SK-N-SH (cell line): Measurements from ENCODE around the gene LIN52. TPM values are rescaled to one million over a fixed set of nuclear protein-coding genes. Genes with fewer than 3 reads are reported as not detected.

Source experiments
- CTCF ChIA-PET: fragments of 300-600, 350-600 bp; formaldehyde crosslinking; extraction: SDS; loops from one replicate; lab custom pipeline; 2021; lab: Yijun Ruan, JAX
- POLR2A ChIA-PET: fragments of 350-600 bp; sonication (Branson Sonifier 250); formaldehyde crosslinking; extraction: SDS; loops from one replicate; lab custom pipeline; 2020; ENCODE audit warnings: antibody characterized with exemption, inconsistent platforms; lab: Yijun Ruan, JAX
- DNase-seq: peaks from one replicate; pipeline ENCODE4 v3.0.0; 2012
- H2AFZ ChIP-seq: fragments of 200-600 bp; sonication (generic); 2 replicates; pipeline ENCODE4 v1.8.1; 2016; ENCODE audit warnings: antibody characterized with exemption, mild to moderate bottlenecking, low read depth
- H3F3A ChIP-seq: fragments of 200-600 bp; sonication (generic); replicated peaks from 2 replicates; pipeline ENCODE3; 2016; ENCODE audit warnings: antibody characterized with exemption, mild to moderate bottlenecking; ENCODE audit not compliant: insufficient read depth
- H3K27ac ChIP-seq, 2 experiments: fragments of 200-500 bp in 1 of 2; fragments of 200-600 bp in 1 of 2; sonication (Bioruptor generic) in 1 of 2; sonication (generic), shearing (Covaris generic) in 1 of 2; 2 replicates each; pipeline versions ENCODE4 v1.5.1 to v1.6.1; 2014 to 2016; ENCODE audit warnings: low read depth in 2 of 2, inconsistent platforms in 1 of 2, low read length in 1 of 2, mild to moderate bottlenecking in 1 of 2, mixed read lengths in 1 of 2
- H3K27me3 ChIP-seq: fragments of 200-600 bp; sonication (generic), shearing (Covaris generic); 2 replicates; pipeline ENCODE4 v1.6.1; 2016; ENCODE audit warnings: mixed run types; ENCODE audit not compliant: insufficient read depth
- H3K36me3 ChIP-seq, 2 experiments: fragments of 200-500 bp in 1 of 2; fragments of 200-600 bp in 1 of 2; sonication (Bioruptor generic) in 1 of 2; sonication (generic) in 1 of 2; replicated peaks in 1 of 2; 2 replicates each; pipeline versions ENCODE3 to v1.5.1; 2014 to 2016; ENCODE audit warnings: low read length in 1 of 2, mild to moderate bottlenecking in 1 of 2; ENCODE audit not compliant: insufficient read depth in 2 of 2, control insufficient read depth in 1 of 2
- H3K4me1 ChIP-seq, 2 experiments: fragments of 200-500 bp in 1 of 2; fragments of 200-600 bp in 1 of 2; sonication (Bioruptor generic) in 1 of 2; sonication (generic), shearing (Covaris generic) in 1 of 2; 2 replicates each; pipeline versions ENCODE4 v1.5.1 to v1.6.1; 2014 to 2016; ENCODE audit warnings: low read depth in 1 of 2, low read length in 1 of 2, mixed run types in 1 of 2; ENCODE audit not compliant: insufficient read depth in 2 of 2, control insufficient read depth in 1 of 2
- H3K4me2 ChIP-seq: fragments of 200-600 bp; sonication (generic), shearing (Covaris generic); 2 replicates; pipeline ENCODE4 v1.6.1; 2017; ENCODE audit warnings: mixed run types
- H3K4me3 ChIP-seq, 2 experiments: fragments of 200-500 bp in 1 of 2; fragments of 200-600 bp in 1 of 2; sonication (Bioruptor generic) in 1 of 2; sonication (generic), shearing (Covaris generic) in 1 of 2; 2 replicates each; pipeline versions ENCODE4 v1.5.1 to v1.8.1; 2014 to 2016; ENCODE audit warnings: low read depth in 2 of 2, inconsistent platforms in 1 of 2, low read length in 1 of 2, mild to moderate bottlenecking in 1 of 2, mixed read lengths in 1 of 2, moderate library complexity in 1 of 2
- H3K79me2 ChIP-seq: fragments of 200-600 bp; sonication (generic); 2 replicates; pipeline ENCODE4 v1.8.1; 2017; ENCODE audit warnings: mild to moderate bottlenecking; ENCODE audit not compliant: insufficient read depth
- H3K9ac ChIP-seq: fragments of 200-600 bp; sonication (generic); 2 replicates; pipeline ENCODE4 v1.6.1; 2017; ENCODE audit warnings: mixed run types
- H3K9me2 ChIP-seq: fragments of 200-600 bp; sonication (generic); 2 replicates; pipeline ENCODE4 v1.6.1; 2017; ENCODE audit warnings: mixed run types
- H3K9me3 ChIP-seq: fragments of 200-600 bp; sonication (generic); 2 replicates; pipeline ENCODE4 v1.6.1; 2017; ENCODE audit warnings: mixed run types, mild to moderate bottlenecking, moderate library complexity
- H4K20me1 ChIP-seq: fragments of 200-600 bp; sonication (generic); 2 replicates; pipeline ENCODE4 v1.6.1; 2017; ENCODE audit warnings: mild to moderate bottlenecking, mixed run types; ENCODE audit not compliant: insufficient read depth
- CHD2 ChIP-seq: fragments of 150-350 bp; IDR thresholded peaks from 2 replicates; pipeline ENCODE4 v1.6.1; 2018; ENCODE audit warnings: low read length; ENCODE audit not compliant: partially characterized antibody
- ELF1 ChIP-seq: IDR thresholded peaks from 2 replicates; pipeline ENCODE4 v1.4.0; 2012
- EZH2phosphoT487 ChIP-seq: fragments of 200-600 bp; sonication (generic); IDR thresholded peaks from 2 replicates; pipeline ENCODE4 v1.6.1; 2017; ENCODE audit warnings: low read depth, mixed run types, mild to moderate bottlenecking, antibody characterized with exemption, moderate library complexity, borderline replicate concordance
- FOSL2 ChIP-seq: IDR thresholded peaks from 2 replicates; pipeline ENCODE4 v1.4.0; 2012; ENCODE audit warnings: low read depth, mild to moderate bottlenecking, moderate library complexity, borderline replicate concordance
- FOXJ3 ChIP-seq: sonication (generic); formaldehyde crosslinking; IDR thresholded peaks from 2 replicates; pipeline ENCODE4 v1.5.1; 2020; ENCODE audit warnings: mild to moderate bottlenecking, missing genetic modification reagents
- FOXM1 ChIP-seq: IDR thresholded peaks from 2 replicates; pipeline ENCODE4 v1.4.0; 2012; ENCODE audit warnings: low read depth, mild to moderate bottlenecking
- JUND ChIP-seq: IDR thresholded peaks from 2 replicates; pipeline ENCODE4 v1.4.0; 2012
- MXI1 ChIP-seq: IDR thresholded peaks from 2 replicates; pipeline ENCODE4 v1.6.1; 2012; ENCODE audit warnings: mild to moderate bottlenecking, low read depth, low read length, improper control_type of control experiment
- NFIC ChIP-seq: IDR thresholded peaks from 2 replicates; pipeline ENCODE4 v1.4.0; 2012; ENCODE audit warnings: borderline replicate concordance
- NRF1 ChIP-seq: IDR thresholded peaks from 2 replicates; pipeline ENCODE4 v1.6.1; 2012; ENCODE audit warnings: low read depth, mild to moderate bottlenecking, low read length
- POLR2AphosphoS5 ChIP-seq: IDR thresholded peaks from 2 replicates; pipeline ENCODE4 v1.6.1; 2012; ENCODE audit warnings: low read depth, low read length
- RAD21 ChIP-seq: IDR thresholded peaks from 2 replicates; pipeline ENCODE4 v1.6.1; 2012; ENCODE audit warnings: mild to moderate bottlenecking, low read length
- RCOR1 ChIP-seq: fragments of 150-350 bp; IDR thresholded peaks from 2 replicates; pipeline ENCODE4 v1.6.1; 2017; ENCODE audit warnings: antibody characterized with exemption, low read length
- SIN3A ChIP-seq: IDR thresholded peaks from 2 replicates; pipeline ENCODE4 v1.6.1; 2012; ENCODE audit warnings: low read depth, mild to moderate bottlenecking, low read length, moderate library complexity, borderline replicate concordance
- SMC3 ChIP-seq: IDR thresholded peaks from 2 replicates; pipeline ENCODE4 v1.6.1; 2012; ENCODE audit warnings: low read depth, low read length, improper control_type of control experiment
- TAF1 ChIP-seq: IDR thresholded peaks from 2 replicates; pipeline ENCODE4 v1.6.1; 2012; ENCODE audit warnings: low read depth, mild to moderate bottlenecking, low read length, moderate library complexity, borderline replicate concordance
- TCF12 ChIP-seq: IDR thresholded peaks from 2 replicates; pipeline ENCODE4 v1.4.0; 2012
- WGBS: methylation state at CpG from one replicate; pipeline ENCODE4 v1.1.6; 2017; ENCODE audit warnings: low lambda C conversion rate; 5-methylcytosine and 5-hydroxymethylcytosine counted together
- polyA plus RNA-seq, 3 experiments: library from polyadenylated mRNA; depleted of rRNA; stranded (reverse); fragments of >200 nt; gene quantifications; 2 replicates each; pipeline ENCODE4 v1.2.3, GENCODE V29; 2012
- TF ChIP-seq, protein P1 (sequence below): IDR thresholded peaks from 2 replicates; pipeline ENCODE4 v1.4.0; 2012; ENCODE audit warnings: low read depth
- TF ChIP-seq, protein P2 (sequence below): IDR thresholded peaks from 2 replicates; pipeline ENCODE4 v1.6.1; 2012; ENCODE audit warnings: mild to moderate bottlenecking, low read depth, low read length, moderate library complexity
- TF ChIP-seq, protein P3 (sequence below): fragments of 150-350 bp; IDR thresholded peaks from 2 replicates; pipeline ENCODE4 v1.6.1; 2017; ENCODE audit warnings: antibody characterized with exemption, low read length, low read depth, borderline replicate concordance

LIN52 gene
- polyA plus RNA-seq, 1 of the 3 experiments (the other 2 are of a cell fraction) = 4.9 TPM

DNA sequence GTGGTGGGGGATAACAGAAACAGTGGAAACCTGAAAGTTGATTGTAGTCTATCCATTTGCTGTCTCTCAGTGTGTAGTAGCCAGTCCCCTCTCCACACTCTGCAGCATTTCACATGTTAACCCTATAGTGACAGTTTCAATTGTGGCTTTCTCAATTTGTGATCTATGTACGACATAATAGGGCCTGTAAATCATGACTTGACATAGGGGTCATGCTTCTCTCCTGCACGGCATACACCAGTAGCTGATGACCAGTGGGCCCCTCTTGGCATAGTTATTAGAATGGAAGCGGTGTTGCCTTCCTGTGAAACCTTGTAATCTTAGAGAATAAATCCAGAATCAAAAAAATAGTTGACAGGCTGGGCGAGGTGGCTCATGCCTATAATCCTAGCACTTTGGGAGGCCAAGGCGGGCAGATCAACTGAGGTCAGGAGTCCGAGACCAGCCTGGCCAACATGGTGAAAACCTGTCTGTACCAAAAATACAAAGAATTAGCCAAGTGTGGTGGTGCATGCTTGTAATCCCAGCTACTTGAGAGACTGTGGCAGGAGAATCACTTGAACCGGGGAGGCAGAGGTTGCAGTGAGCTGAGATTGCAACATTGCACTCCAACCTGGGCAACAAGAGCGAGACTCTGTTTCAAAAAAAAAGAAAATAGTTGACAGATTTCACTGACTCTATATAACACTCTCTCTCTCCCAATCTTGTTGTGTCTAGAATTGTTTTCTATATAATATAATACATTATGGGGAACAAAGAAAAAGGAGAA lies 109.9 kb downstream of the LIN52 start:
- Histone ChIP-seq H3F3A (no peaks in the 10 kb centered on the region), H3K27me3 (no peaks in the 10 kb centered on the region), H3K9me2 (no peaks in the 10 kb centered on the region), H4K20me1 (no peaks in the 10 kb centered on the region), H3K79me2 (no peaks in the 10 kb centered on the region), H3K4me2 (no peak overlapping the region), H3K9ac (no peak overlapping the region), H3K9me3 (no peaks in the 10 kb centered on the region), H3K36me3 (peaks cover 0 to 6% of the 10 kb centered on the region in 2 experiments), H3K4me1 (peaks cover 0 to 9% of the 10 kb centered on the region in 2 experiments; a peak in 2 of 4 replicates), H3K27ac (no peak overlapping the region), H3K4me3 (no peak overlapping the region), H2AFZ (no peak overlapping the region)
- no peak for TF ChIP-seq FOSL2
- TF ChIP-seq FOXM1 = no peak
- TF ChIP-seq TAF1 = no peak
- no peak for TF ChIP-seq RAD21
- TF ChIP-seq JUND = no peak
- 97% methylated on average over 8 of the region's 8 CpGs for WGBS
- POLR2A ChIA-PET = no interaction called here
- CTCF ChIA-PET = interaction anchor here (0.9 to 4.5 kb wide), 2 partner anchors 23 to 75 kb away, joined by 3 to 23 read pairs; no protein-coding TSS in a partner anchor
- DNase-seq = no peak

DNA sequence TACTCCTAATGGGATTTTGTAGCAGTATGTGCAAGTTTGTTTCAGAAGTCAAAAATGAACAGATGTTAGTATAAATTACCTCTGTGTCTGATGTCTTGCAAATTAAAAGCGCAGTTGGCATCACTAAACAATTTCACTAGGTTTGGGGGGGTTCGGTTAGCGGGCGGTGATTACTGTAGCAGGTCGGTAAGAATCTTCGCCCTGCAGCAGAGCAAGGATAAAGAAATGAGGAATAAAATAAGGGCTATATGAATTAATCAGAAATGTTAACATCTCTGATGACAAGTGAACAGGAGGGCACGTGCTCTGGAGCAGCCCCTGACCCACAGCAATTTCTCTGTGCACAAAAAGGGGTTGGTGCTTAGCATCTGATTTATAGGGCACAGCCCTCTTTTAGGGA lies 110.9 kb downstream of the LIN52 start:
- TF ChIP-seq, protein P1, sequence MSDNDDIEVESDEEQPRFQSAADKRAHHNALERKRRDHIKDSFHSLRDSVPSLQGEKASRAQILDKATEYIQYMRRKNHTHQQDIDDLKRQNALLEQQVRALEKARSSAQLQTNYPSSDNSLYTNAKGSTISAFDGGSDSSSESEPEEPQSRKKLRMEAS = no peak
- TF ChIP-seq, protein P2, sequence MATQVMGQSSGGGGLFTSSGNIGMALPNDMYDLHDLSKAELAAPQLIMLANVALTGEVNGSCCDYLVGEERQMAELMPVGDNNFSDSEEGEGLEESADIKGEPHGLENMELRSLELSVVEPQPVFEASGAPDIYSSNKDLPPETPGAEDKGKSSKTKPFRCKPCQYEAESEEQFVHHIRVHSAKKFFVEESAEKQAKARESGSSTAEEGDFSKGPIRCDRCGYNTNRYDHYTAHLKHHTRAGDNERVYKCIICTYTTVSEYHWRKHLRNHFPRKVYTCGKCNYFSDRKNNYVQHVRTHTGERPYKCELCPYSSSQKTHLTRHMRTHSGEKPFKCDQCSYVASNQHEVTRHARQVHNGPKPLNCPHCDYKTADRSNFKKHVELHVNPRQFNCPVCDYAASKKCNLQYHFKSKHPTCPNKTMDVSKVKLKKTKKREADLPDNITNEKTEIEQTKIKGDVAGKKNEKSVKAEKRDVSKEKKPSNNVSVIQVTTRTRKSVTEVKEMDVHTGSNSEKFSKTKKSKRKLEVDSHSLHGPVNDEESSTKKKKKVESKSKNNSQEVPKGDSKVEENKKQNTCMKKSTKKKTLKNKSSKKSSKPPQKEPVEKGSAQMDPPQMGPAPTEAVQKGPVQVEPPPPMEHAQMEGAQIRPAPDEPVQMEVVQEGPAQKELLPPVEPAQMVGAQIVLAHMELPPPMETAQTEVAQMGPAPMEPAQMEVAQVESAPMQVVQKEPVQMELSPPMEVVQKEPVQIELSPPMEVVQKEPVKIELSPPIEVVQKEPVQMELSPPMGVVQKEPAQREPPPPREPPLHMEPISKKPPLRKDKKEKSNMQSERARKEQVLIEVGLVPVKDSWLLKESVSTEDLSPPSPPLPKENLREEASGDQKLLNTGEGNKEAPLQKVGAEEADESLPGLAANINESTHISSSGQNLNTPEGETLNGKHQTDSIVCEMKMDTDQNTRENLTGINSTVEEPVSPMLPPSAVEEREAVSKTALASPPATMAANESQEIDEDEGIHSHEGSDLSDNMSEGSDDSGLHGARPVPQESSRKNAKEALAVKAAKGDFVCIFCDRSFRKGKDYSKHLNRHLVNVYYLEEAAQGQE = no peak
- no peak for TF ChIP-seq FOSL2
- TF ChIP-seq RCOR1 = no peak
- TF ChIP-seq TAF1 = no peak
- no peak for TF ChIP-seq MXI1
- TF ChIP-seq SIN3A = no peak
- no peak for TF ChIP-seq SMC3
- no peak for TF ChIP-seq ELF1
- TF ChIP-seq CHD2 = no peak
- no peak for TF ChIP-seq POLR2AphosphoS5
- no peak for TF ChIP-seq RAD21
- no peak for TF ChIP-seq EZH2phosphoT487
- TF ChIP-seq TCF12 = no peak
- no peak for TF ChIP-seq FOXJ3
- TF ChIP-seq JUND = no peak
- TF ChIP-seq, protein P3, sequence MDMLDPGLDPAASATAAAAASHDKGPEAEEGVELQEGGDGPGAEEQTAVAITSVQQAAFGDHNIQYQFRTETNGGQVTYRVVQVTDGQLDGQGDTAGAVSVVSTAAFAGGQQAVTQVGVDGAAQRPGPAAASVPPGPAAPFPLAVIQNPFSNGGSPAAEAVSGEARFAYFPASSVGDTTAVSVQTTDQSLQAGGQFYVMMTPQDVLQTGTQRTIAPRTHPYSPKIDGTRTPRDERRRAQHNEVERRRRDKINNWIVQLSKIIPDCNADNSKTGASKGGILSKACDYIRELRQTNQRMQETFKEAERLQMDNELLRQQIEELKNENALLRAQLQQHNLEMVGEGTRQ = no peak
- TF ChIP-seq NRF1 = no peak
- TF ChIP-seq NFIC = no peak
- TF ChIP-seq, all 33 proteins: peak for 0
- Histone ChIP-seq H3K79me2 (no peaks in the 10 kb centered on the region), H3K27ac (no peak overlapping the region), H3K4me1 (peaks cover 0 to 9% of the 10 kb centered on the region in 2 experiments; a peak in 2 of 4 replicates), H3K9me3 (no peaks in the 10 kb centered on the region), H3K4me2 (no peak overlapping the region), H3F3A (no peaks in the 10 kb centered on the region), H3K36me3 (peaks cover 0 to 6% of the 10 kb centered on the region in 2 experiments), H3K27me3 (no peaks in the 10 kb centered on the region), H3K9me2 (no peaks in the 10 kb centered on the region), H3K9ac (no peak overlapping the region), H4K20me1 (no peaks in the 10 kb centered on the region), H3K4me3 (no peak overlapping the region), H2AFZ (no peak overlapping the region)
- DNase-seq = no peak
- 99% methylated on average over 7 of the region's 7 CpGs for WGBS
- CTCF ChIA-PET = interaction anchor here (0.9 kb wide), 1 partner anchor 76 kb away, joined by 3 read pairs; no protein-coding TSS in a partner anchor
- POLR2A ChIA-PET = no interaction called here
